Retinal pigment epithelial cell (primary cell): ENCODE measurements around the gene ZNF566.

Source experiments
- DNase-seq: peaks from one replicate; pipeline ENCODE4 v3.0.0-alpha.2; 2010; ENCODE audit warnings: low read depth
- H3K4me3 ChIP-seq: 2 replicates; pipeline ENCODE4 v1.5.1; 2011; ENCODE audit warnings: mild to moderate bottlenecking, low read length, control low read depth, moderate library complexity
- TF ChIP-seq, protein P1 (sequence below): conservative IDR thresholded peaks from 2 replicates; pipeline ENCODE4 v1.5.1; 2011; ENCODE audit warnings: low read depth, low read length, control low read depth, inconsistent platforms

ZNF566 gene

DNA sequence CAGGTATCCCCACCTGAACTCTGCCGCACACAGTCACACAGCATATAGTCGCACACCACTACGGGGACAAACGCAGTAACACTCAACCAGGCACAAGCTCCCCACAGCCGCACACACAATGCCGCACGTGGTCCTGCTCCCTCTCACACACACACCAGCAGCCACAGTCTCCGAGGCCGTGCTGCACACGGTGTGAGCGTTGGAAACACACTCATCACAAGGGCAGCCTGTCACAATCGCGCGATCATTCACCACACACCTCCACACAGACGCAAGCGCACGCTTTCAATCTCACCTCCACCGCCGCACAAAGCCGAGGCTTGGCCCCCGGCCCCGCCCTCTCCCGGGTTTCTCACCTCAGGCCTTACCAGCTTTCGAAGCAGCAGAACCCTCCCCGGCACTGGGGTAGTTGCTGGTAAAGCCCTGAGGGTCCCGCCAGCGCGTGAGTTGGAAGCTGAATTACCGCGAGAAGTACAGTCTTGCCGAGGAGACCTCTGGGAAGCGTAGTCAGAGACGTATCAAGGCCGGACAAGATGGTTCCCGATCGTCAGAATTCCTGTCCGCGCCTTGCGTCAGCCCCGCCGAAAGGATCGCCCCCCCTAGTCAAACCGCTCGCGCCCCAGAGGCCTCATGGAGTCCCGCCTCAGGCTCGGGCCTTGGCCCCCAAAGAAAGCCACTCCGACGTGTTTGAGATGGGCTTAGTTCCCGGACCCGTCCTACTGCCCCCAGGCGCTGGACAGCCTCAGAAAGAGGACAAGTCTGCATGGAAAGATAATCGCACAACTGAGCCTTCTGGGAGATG lies at the start of gene ZNF566:
TSS of gene ZNF566 (minus strand) at position 444 of the 802 bp plus-strand sequence. CDS start 13,004 bp downstream, outside the sequence.
- TF ChIP-seq, protein P1, sequence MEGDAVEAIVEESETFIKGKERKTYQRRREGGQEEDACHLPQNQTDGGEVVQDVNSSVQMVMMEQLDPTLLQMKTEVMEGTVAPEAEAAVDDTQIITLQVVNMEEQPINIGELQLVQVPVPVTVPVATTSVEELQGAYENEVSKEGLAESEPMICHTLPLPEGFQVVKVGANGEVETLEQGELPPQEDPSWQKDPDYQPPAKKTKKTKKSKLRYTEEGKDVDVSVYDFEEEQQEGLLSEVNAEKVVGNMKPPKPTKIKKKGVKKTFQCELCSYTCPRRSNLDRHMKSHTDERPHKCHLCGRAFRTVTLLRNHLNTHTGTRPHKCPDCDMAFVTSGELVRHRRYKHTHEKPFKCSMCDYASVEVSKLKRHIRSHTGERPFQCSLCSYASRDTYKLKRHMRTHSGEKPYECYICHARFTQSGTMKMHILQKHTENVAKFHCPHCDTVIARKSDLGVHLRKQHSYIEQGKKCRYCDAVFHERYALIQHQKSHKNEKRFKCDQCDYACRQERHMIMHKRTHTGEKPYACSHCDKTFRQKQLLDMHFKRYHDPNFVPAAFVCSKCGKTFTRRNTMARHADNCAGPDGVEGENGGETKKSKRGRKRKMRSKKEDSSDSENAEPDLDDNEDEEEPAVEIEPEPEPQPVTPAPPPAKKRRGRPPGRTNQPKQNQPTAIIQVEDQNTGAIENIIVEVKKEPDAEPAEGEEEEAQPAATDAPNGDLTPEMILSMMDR: peak; percentile 10
- peak within 1 kb of the TSS; percentile 93 for H3K4me3 ChIP-seq
- DNase-seq: peak; percentile 96

DNA sequence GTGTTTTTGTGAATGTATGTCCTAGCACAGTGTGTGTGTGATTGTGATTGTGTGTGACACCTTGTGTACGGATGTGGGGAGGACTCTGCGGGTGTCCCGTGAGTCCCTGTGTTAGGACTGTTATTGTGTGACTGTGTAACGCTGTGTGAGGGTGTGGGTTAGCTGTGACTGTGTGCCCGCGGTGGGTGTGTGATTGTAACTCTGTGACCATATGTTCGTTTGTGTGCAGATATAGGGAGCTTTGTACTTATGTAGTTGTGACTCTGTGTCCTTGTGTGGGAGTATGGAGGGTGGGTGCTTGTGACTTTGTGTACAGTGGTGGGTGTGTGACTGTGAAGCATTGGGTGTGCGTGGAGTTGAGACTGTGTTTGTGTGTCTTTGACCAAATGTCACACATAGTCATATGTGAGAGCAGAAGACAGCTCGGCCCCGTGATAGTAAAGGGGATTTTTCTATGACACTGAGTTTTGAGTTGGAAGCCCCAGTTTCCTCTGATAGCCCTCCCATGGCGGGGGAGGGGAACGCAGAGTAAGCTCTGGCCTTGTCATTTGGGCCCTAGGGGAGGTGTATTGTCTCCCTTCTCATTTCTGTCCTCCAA lies 39.7 kb upstream of the ZNF566 start:
- TF ChIP-seq, protein P1: no peak

DNA sequence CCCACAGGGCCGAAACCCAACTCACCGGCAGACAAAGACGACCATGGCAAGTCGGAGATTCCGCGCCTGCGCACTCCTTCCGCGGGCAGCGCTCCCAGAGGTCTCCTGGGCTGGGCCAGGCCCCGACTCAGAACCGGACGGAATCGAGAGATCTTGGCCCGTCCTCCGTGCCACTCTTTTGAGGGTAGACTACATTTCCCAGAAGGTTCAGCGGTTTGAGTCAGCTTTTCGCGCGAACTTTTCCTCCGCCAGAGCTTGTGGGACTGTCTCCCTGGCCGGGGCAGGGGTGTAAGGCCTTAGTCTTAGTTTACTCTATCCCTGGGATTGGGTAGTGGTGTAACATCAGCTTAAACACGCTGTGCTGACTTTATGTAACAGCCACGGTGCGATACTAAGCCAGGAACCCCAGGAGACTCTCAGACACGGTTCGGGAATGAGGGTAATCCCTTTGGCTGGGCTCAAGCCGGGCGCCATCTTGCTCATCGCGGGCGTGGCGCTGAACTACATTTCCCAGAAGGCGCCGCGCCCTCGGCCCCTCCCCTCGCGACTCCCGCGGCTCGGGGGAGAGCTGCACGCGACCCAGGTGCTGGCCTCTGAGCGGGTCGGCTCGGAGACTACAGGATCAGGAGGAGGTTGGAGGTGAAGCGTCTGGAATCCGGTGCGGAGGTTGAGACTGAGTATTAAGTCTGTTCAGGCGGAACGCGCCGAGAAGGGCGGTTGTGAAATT lies 39.0 kb upstream of the ZNF566 start, which contains the start of gene ZNF260:
TSS of gene ZNF260 (minus strand) at position 78 of the 727 bp plus-strand sequence. CDS start 13,033 bp downstream, outside the sequence.
- peak within 1 kb of the TSS; percentile 94 for H3K4me3 ChIP-seq
- TF ChIP-seq, protein P1: no peak
- DNase-seq: peak; percentile 89

More for the DNA sequence above, 39.7 kb upstream of the ZNF566 start:
- DNase-seq: no peak
- H3K4me3 ChIP-seq: peak overlapping the region; percentile 94

DNA sequence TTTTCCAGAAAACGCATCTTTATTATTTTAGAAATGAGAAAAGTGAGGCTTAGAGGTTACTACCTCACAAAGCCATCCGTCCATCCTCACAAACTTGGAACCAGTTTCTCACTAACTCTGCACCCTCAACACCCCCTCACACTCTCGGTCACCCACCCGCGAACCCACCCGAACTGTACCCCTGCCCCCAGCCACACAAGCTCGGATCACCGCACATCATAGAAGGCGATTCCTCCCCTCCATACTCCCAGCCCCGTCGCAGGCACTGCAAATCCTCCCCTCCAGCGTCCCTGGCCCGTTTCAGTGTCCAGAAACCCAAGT lies 38.5 kb upstream of the ZNF566 start:
- H3K4me3 ChIP-seq: peak overlapping the region; percentile 94
- TF ChIP-seq, protein P1: no peak
- DNase-seq: no peak

DNA sequence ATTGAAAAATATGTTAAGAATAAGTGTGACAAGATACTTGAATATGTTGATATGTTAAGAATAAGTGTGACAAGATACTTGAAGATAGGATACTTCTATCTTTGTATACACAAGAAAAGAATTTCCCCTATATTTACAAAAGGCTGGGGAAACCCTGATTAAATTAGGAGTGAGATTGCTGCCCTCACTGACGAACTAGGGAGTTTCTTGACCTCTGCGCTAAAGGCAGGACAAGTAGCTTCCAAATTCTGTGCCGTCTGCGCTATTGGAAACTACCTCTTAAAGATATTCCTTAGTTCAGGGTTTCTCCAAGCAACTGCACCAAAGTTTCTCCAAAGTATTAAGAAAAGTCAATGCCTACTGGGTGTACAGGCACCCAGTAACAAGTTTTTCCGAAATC lies 38.0 kb upstream of the ZNF566 start:
- H3K4me3 ChIP-seq: peak overlapping the region; percentile 94
- DNase-seq: no peak
- TF ChIP-seq, protein P1: no peak

DNA sequence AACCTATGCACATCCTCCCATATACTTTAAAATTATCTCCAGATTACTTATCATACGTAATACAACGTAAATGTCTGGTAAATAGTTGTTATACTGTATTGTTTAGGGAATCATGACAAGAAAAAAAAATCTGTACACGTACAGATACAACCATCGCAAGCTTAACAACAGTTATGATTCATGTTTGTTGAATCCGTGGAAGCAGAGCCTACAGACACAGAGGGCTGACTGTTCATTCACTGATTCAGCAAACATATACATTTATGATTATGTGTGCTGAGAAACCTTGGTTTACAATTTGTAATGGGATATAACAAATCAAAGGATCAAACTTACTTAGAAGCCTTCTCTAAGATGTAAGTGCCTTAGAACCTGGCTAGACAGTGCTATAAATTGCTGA lies 37.2 kb upstream of the ZNF566 start:
- DNase-seq: no peak
- peak overlapping the region; percentile 11 for H3K4me3 ChIP-seq
- TF ChIP-seq, protein P1: no peak
